GM12864 (cell line): Measurements from ENCODE around the gene KRT12.

Experiments
- DNase-seq: peaks from one replicate; pipeline ENCODE4 v3.0.0-alpha.2; 2011; ENCODE audit warnings: low read depth
- H3K4me3 ChIP-seq: 2 replicates; pipeline ENCODE4 v1.5.1; 2011; ENCODE audit warnings: mild to moderate bottlenecking, low read depth, low read length, control low read depth
- CTCF ChIP-seq: IDR thresholded peaks from 2 replicates; pipeline ENCODE4 v1.5.1; 2011; ENCODE audit warnings: low read depth, mild to moderate bottlenecking, moderate library complexity, low read length, control low read depth, inconsistent platforms; ENCODE audit errors: missing control alignments

KRT12 gene

GRCh38 chr17:40909755-40910154, 42.7 kb upstream of the KRT12 start:
- H3K4me3 ChIP-seq = no peak overlapping the region
- no peak for TF ChIP-seq CTCF
- DNase-seq = no peak

- H3K4me3 ChIP-seq = no peak overlapping the region
- TF ChIP-seq CTCF = peak; percentile 71
- DNase-seq = peak; percentile 16
These were observed 42.3 kb upstream of the KRT12 start for GRCh38 chr17:40909351-40909750.

- no peak overlapping the region for H3K4me3 ChIP-seq
- TF ChIP-seq CTCF = no peak
These were observed 39.6 kb upstream of the KRT12 start for GRCh38 chr17:40906613-40907012.

GRCh38 chr17:40905370-40905769, 38.3 kb upstream of the KRT12 start:
- TF ChIP-seq CTCF = no peak
- no peak for DNase-seq
- H3K4me3 ChIP-seq = no peak overlapping the region

More at GRCh38 chr17:40906613-40907012, 39.6 kb upstream of the KRT12 start:
- DNase-seq = no peak

- no peak for TF ChIP-seq CTCF
- DNase-seq = no peak
- no peak overlapping the region for H3K4me3 ChIP-seq
These were observed 36.3 kb upstream of the KRT12 start for GRCh38 chr17:40903129-40903847.

GRCh38 chr17:40902498-40902897, 35.5 kb upstream of the KRT12 start:
- DNase-seq = no peak
- no peak for TF ChIP-seq CTCF
- H3K4me3 ChIP-seq = no peak overlapping the region

GRCh38 chr17:40901981-40902474, 35.0 kb upstream of the KRT12 start:
- no peak for TF ChIP-seq CTCF
- no peak overlapping the region for H3K4me3 ChIP-seq
- no peak for DNase-seq
